B cell (primary cell): ENCODE measurements around the gene EFCAB3. TPM values are rescaled to one million over a fixed set of nuclear protein-coding genes. Genes with fewer than 3 reads are reported as not detected.
"Not testable (repeated sequence)": the region's sequence is repeated elsewhere in the genome, so short reads cannot be mapped to it uniquely, and the experiment has no call there.

Experiments used
- ATAC-seq: fragments of 200-7000 bp; cut with Tn5 transposase; one replicate; pipeline ENCODE4 v1.10.0; 2021; ENCODE audit warnings: low read depth, mild to moderate bottlenecking, moderate number of reproducible peaks, moderate library complexity
- CTCF ChIA-PET: fragments of 350-600 bp; sonication (Branson Sonifier 250); formaldehyde crosslinking; loops from one replicate; lab custom pipeline; 2021; ENCODE audit warnings: antibody characterized with exemption, inconsistent platforms; lab: Charles Lee
- POLR2A ChIA-PET: fragments of 350-600 bp; sonication (Branson Sonifier 250); formaldehyde crosslinking; loops from one replicate; lab custom pipeline; 2021; ENCODE audit warnings: antibody characterized with exemption; lab: Charles Lee
- DNase-seq: peaks from one replicate; pipeline ENCODE4 v3.0.0; 2013
- H2AFZ ChIP-seq: 2 replicates; pipeline ENCODE4 v1.6.1; 2012; ENCODE audit warnings: mild to moderate bottlenecking, low read depth, low read length; ENCODE audit not compliant: insufficient read depth, poor library complexity, severe bottlenecking
- H3K27ac ChIP-seq, 2 donors: 1 replicate in 1 of 2; 2 replicates in 1 of 2; pipeline ENCODE4 v1.5.1; 2012 to 2013; ENCODE audit warnings: low read length in 2 of 2, mild to moderate bottlenecking in 2 of 2, moderate library complexity in 1 of 2
- H3K27me3 ChIP-seq, 4 experiments: fragments of 200-600 bp in 1 of 4; sonication (generic) in 1 of 4; replicated peaks in 1 of 4; 1 replicate in 2 of 4; 2 replicates in 2 of 4; pipeline versions ENCODE4 v1.6.1 to v1.7.0; 2013 to 2016; ENCODE audit warnings: low read length in 3 of 4, mild to moderate bottlenecking in 2 of 4, mixed read lengths in 1 of 4, moderate library complexity in 1 of 4; ENCODE audit not compliant: insufficient read depth in 4 of 4, control insufficient read depth in 3 of 4; ENCODE audit errors: control extremely low read depth in 1 of 4
- H3K36me3 ChIP-seq, 2 experiments: replicated peaks in 1 of 2; 1 replicate in 1 of 2; 2 replicates in 1 of 2; pipeline versions ENCODE4 v1.6.1 to v1.7.1; 2013; ENCODE audit warnings: low read length in 1 of 2; ENCODE audit not compliant: insufficient read depth in 2 of 2, control insufficient read depth in 1 of 2; ENCODE audit errors: control extremely low read depth in 1 of 2, extremely low read depth in 1 of 2
- H3K4me1 ChIP-seq, 2 donors: fragments of 200-600 bp in 1 of 2; sonication (generic) in 1 of 2; 1 replicate in 1 of 2; 2 replicates in 1 of 2; pipeline versions ENCODE4 v1.5.1 to v1.6.1; 2013 to 2017; ENCODE audit warnings: low read length in 2 of 2; ENCODE audit not compliant: control insufficient read depth in 2 of 2, insufficient read depth in 2 of 2
- H3K4me2 ChIP-seq: replicated peaks from 2 replicates; pipeline ENCODE3; 2012; ENCODE audit warnings: mild to moderate bottlenecking, low read depth, low read length; ENCODE audit not compliant: poor library complexity, severe bottlenecking
- H3K4me3 ChIP-seq, 5 experiments: fragments of 200-600 bp in 1 of 5; sonication (generic) in 1 of 5; 1 replicate in 3 of 5; 2 replicates in 2 of 5; pipeline versions ENCODE4 v1.5.1 to v1.7.0; 2011 to 2016; ENCODE audit warnings: low read length in 4 of 5, mild to moderate bottlenecking in 4 of 5, low read depth in 2 of 5, control low read depth in 1 of 5, moderate library complexity in 1 of 5; ENCODE audit not compliant: insufficient read depth in 1 of 5; ENCODE audit errors: control extremely low read depth in 1 of 5, extremely low read depth in 1 of 5
- H3K79me2 ChIP-seq: fragments of 200-600 bp; sonication (generic); one replicate; pipeline ENCODE4 v1.6.0; 2016; ENCODE audit warnings: low read length; ENCODE audit not compliant: control insufficient read depth, insufficient read depth
- H3K9ac ChIP-seq: fragments of 200-600 bp; sonication (generic); 2 replicates; pipeline ENCODE4 v1.6.1; 2017; ENCODE audit warnings: mild to moderate bottlenecking, low read length, moderate library complexity
- H3K9me3 ChIP-seq, 3 donors: one replicate each; pipeline versions ENCODE4 v1.6.1 to v1.7.1; 2013; ENCODE audit warnings: low read length in 2 of 3; ENCODE audit not compliant: control insufficient read depth in 2 of 3, insufficient read depth in 1 of 3; ENCODE audit errors: control extremely low read depth in 1 of 3
- H4K20me1 ChIP-seq: 2 replicates; pipeline ENCODE4 v1.6.0; 2012; ENCODE audit warnings: mild to moderate bottlenecking, low read length; ENCODE audit not compliant: insufficient read depth, control insufficient read depth, poor library complexity, severe bottlenecking
- H3K27ac Mint-ChIP-seq: one replicate; pipeline ENCODE4 v1.8.0; 2021; ENCODE audit warnings: mixed read lengths
- H3K27me3 Mint-ChIP-seq: one replicate; pipeline ENCODE4 v1.8.0; 2021; ENCODE audit warnings: mixed read lengths
- H3K4me1 Mint-ChIP-seq: one replicate; pipeline ENCODE4 v1.8.0; 2021; ENCODE audit warnings: mixed read lengths
- H3K4me3 Mint-ChIP-seq: one replicate; pipeline ENCODE4 v1.8.0; 2021; ENCODE audit warnings: mixed read lengths
- H3K9me3 Mint-ChIP-seq: one replicate; pipeline ENCODE4 v1.8.0; 2022; ENCODE audit warnings: mixed read lengths; ENCODE audit not compliant: insufficient read depth
- CTCF ChIP-seq: fragments of 200-600 bp; IDR thresholded peaks from one replicate; pipeline ENCODE4 v1.8.0; 2022; ENCODE audit warnings: antibody characterized with exemption, mild to moderate bottlenecking
- WGBS: methylation state at CpG from one replicate; pipeline ENCODE4 v1.1.5; 2013; ENCODE audit warnings: missing lambda C conversion rate; ENCODE audit not compliant: insufficient coverage; 5-methylcytosine and 5-hydroxymethylcytosine counted together
- intact Hi-C: fragments of 100-400 bp; cut with micrococcal nuclease; formaldehyde crosslinking; loops from one replicate; pipeline ENCODE4 v1.10.0; 2022
- polyA plus RNA-seq: library from polyadenylated mRNA; depleted of rRNA; stranded (reverse); fragments of >200 nt; gene quantifications from 2 replicates; pipeline ENCODE4 v1.2.3, GENCODE V29; 2012
- total RNA-seq, 2 donors: library from RNA; stranded (reverse); fragments of 120-200 nt in 1 of 2; gene quantifications; 1 replicate in 1 of 2; 2 replicates in 1 of 2; pipeline versions ENCODE4 v1.2.3 to v1.2.4, GENCODE V29; 2013 to 2022

EFCAB3 gene
- total and polyA plus RNA-seq, 2 donors (not counting 1 experiment from before 2014, with no cell fraction given) = not detected

GRCh38 chr17:62423647-62424461 lies 43.5 kb downstream of the EFCAB3 start, which contains the start of gene METTL2A:
Gene METTL2A (plus strand): TSS chr17:62423897. CDS start chr17:62423903, 6 bp downstream.
- peak; percentile 88 for DNase-seq
- POLR2A ChIA-PET, H3K9me3 ChIP-seq, H3K9me3 Mint-ChIP-seq, H3K36me3 ChIP-seq, H3K27me3 Mint-ChIP-seq, H3K27me3 ChIP-seq, H4K20me1 ChIP-seq: not testable (repeated sequence)
- Histone ChIP-seq H3K9ac (peak within 1 kb of the TSS; percentile 76), H2AFZ (peak within 1 kb of the TSS; percentile 83), H3K4me2 (peak within 1 kb of the TSS; percentile 71), H3K4me3 (peak within 1 kb of the TSS; percentile 15 to 79 (median 66)), H3K4me1 (peaks cover 9 to 12% of the 10 kb centered on the region in 2 donors), H3K79me2 (peaks cover 16% of the 10 kb centered on the region), H3K27ac (peak within 1 kb of the TSS; percentile 55 to 68)
- WGBS = under 1% methylated on average over 53 of the region's 58 CpGs
- H3K27ac Mint-ChIP-seq = peak within 1 kb of the TSS; percentile 92
- peak; percentile 60 for TF ChIP-seq CTCF
- peak within 1 kb of the TSS; percentile 98 for H3K4me3 Mint-ChIP-seq
- peak; percentile 94 for ATAC-seq
- intact Hi-C loops = loop anchor here (5.0 kb wide), 2 partner anchors 53 to 543 kb away; partner anchors contain the start of genes TANC2 and TLK2
- CTCF ChIA-PET = interaction anchor here (1.0 kb wide), 1 partner anchor 60 kb away, joined by 3 read pairs; no protein-coding TSS in a partner anchor
- peaks cover 23% of the 10 kb centered on the region for H3K4me1 Mint-ChIP-seq

GRCh38 chr17:62426214-62426613 lies 45.9 kb downstream of the EFCAB3 start:
- H3K4me1 Mint-ChIP-seq = peaks cover 23% of the 10 kb centered on the region
- H4K20me1 ChIP-seq, H3K9ac ChIP-seq, H3K4me3 Mint-ChIP-seq, H3K27ac ChIP-seq, H3K27me3 ChIP-seq, H2AFZ ChIP-seq, ATAC-seq, POLR2A ChIA-PET, H3K9me3 ChIP-seq, H3K27ac Mint-ChIP-seq, H3K27me3 Mint-ChIP-seq, DNase-seq, H3K36me3 ChIP-seq, H3K9me3 Mint-ChIP-seq, intact Hi-C loops, CTCF ChIA-PET, H3K4me3 ChIP-seq, H3K4me2 ChIP-seq: not testable (repeated sequence)
- Histone ChIP-seq H3K4me1 (peaks cover 9 to 12% of the 10 kb centered on the region in 2 donors), H3K79me2 (peaks cover 16% of the 10 kb centered on the region)
- no CpG with 5 or more reads among the region's 2 CpGs for WGBS

- POLR2A ChIA-PET, intact Hi-C loops: not testable (repeated sequence)
Observed at GRCh38 chr17:62435251-62435650, 54.9 kb downstream of the EFCAB3 start.

More at GRCh38 chr17:62435251-62435650, 54.9 kb downstream of the EFCAB3 start:
- H2AFZ ChIP-seq, H3K4me3 ChIP-seq, H4K20me1 ChIP-seq, ATAC-seq, H3K79me2 ChIP-seq, H3K9me3 ChIP-seq, H3K9ac ChIP-seq, H3K27ac ChIP-seq, H3K27me3 ChIP-seq, H3K4me1 ChIP-seq, H3K4me2 ChIP-seq, H3K27ac Mint-ChIP-seq, H3K36me3 ChIP-seq, H3K27me3 Mint-ChIP-seq, H3K9me3 Mint-ChIP-seq, DNase-seq, H3K4me3 Mint-ChIP-seq, H3K4me1 Mint-ChIP-seq, CTCF ChIA-PET: not testable (repeated sequence)
- no CpG with 5 or more reads among the region's 4 CpGs for WGBS
